Caki2 (cell line): ENCODE results near the gene NEK3. TPM values are rescaled to one million over a fixed set of nuclear protein-coding genes. Genes with fewer than 3 reads are reported as not detected.
"Not testable (repeated sequence)": the region's sequence is repeated elsewhere in the genome, so short reads cannot be mapped to it uniquely, and the experiment has no call there.

ENCODE experiments used
- DNase-seq: peaks from one replicate; pipeline ENCODE4 v3.0.0-alpha.2; 2015; ENCODE audit warnings: low read depth
- in situ Hi-C: cut with HindIII; loops from 2 replicates; pipeline ENCODE4 v1.10.0; 2016; ENCODE audit warnings: low sequenced_read_pairs, low pct_unique_long_range_greater_than_20kb, mixed read lengths
- total RNA-seq: library from RNA; depleted of rRNA; stranded (reverse); fragments of >200 nt; shearing (Covaris generic); gene quantifications from 2 replicates; pipeline ENCODE4 v1.2.3, GENCODE V29; 2014; ENCODE audit warnings: low replicate concordance; rRNA removed

The NEK3 gene
- total RNA-seq, 1 experiment from 2014 or later: 2.3 TPM

GRCh38 chr13:52084981-52085380, 74.4 kb downstream of the NEK3 start:
- in situ Hi-C loops, DNase-seq: not testable (repeated sequence)

Other genes starting within 250 kb of the NEK3 start
- gene ATP7B, start 148.1 kb downstream of the NEK3 start, total RNA-seq: 4.6 and 5.0 TPM in 2 replicates
- gene ALG11, start 147.2 kb downstream of the NEK3 start, total RNA-seq: 3.7 and 4.3 TPM in 2 replicates
- gene UTP14C, start 134.9 kb downstream of the NEK3 start, total RNA-seq: 4.1 and 9.5 TPM in 2 replicates
- 0.07 TPM in 1 of 2 replicates, not detected in the other for gene NEK5, start 30.5 kb downstream of the NEK3 start, total RNA-seq
- gene THSD1, start 246.6 kb upstream of the NEK3 start, total RNA-seq: 45.2 and 47.5 TPM in 2 replicates